Keratinocyte (primary cell): ENCODE results near the gene ACAA1. TPM values are rescaled to one million over a fixed set of nuclear protein-coding genes. Genes with fewer than 3 reads are reported as not detected.

ENCODE experiments used
- DNase-seq: peaks from one replicate; pipeline ENCODE4 v3.0.0-alpha.2; 2011; ENCODE audit warnings: low read depth, missing footprints, low spot score
- FAIRE-seq: peaks from 2 replicates; lab custom pipeline; 2011; peaks lifted over from hg19 to GRCh38; lab: Jason Lieb, UNC
- H2AFZ ChIP-seq: 2 replicates; pipeline ENCODE4 v1.6.0; 2012; ENCODE audit warnings: low read length, control low read depth, inconsistent platforms; ENCODE audit not compliant: control insufficient read depth
- H3K27ac ChIP-seq: 2 replicates; pipeline ENCODE4 v1.5.1; 2011; ENCODE audit warnings: low read length; ENCODE audit not compliant: control insufficient read depth, insufficient read depth
- H3K27me3 ChIP-seq: 3 replicates; pipeline ENCODE4 v1.6.0; 2011; ENCODE audit warnings: low read length; ENCODE audit not compliant: control insufficient read depth, insufficient read depth; ENCODE audit errors: extremely low read depth
- H3K36me3 ChIP-seq, 2 experiments: 2 replicates in 1 of 2; 3 replicates in 1 of 2; pipeline ENCODE4 v1.5.1; 2011; ENCODE audit warnings: low read length in 2 of 2, mild to moderate bottlenecking in 1 of 2; ENCODE audit not compliant: control insufficient read depth in 2 of 2, insufficient read depth in 2 of 2; ENCODE audit errors: extremely low read depth in 1 of 2
- H3K4me1 ChIP-seq: 3 replicates; pipeline ENCODE4 v1.5.1; 2011; ENCODE audit warnings: low read length; ENCODE audit not compliant: control insufficient read depth, insufficient read depth; ENCODE audit errors: extremely low read depth
- H3K4me2 ChIP-seq: 3 replicates; pipeline ENCODE4 v1.6.0; 2011; ENCODE audit warnings: low read depth, low read length; ENCODE audit not compliant: control insufficient read depth, insufficient read depth; ENCODE audit errors: extremely low read depth
- H3K4me3 ChIP-seq, 3 experiments: fragments of 200-600 bp in 1 of 3; sonication (generic) in 1 of 3; 2 replicates in 2 of 3; 3 replicates in 1 of 3; pipeline ENCODE4 v1.5.1; 2011 to 2016; ENCODE audit warnings: low read length in 3 of 3, mild to moderate bottlenecking in 3 of 3, control low read depth in 2 of 3, inconsistent platforms in 1 of 3, low read depth in 1 of 3, mixed read lengths in 1 of 3, mixed run types in 1 of 3, moderate library complexity in 1 of 3; ENCODE audit not compliant: control insufficient read depth in 2 of 3, insufficient read depth in 2 of 3; ENCODE audit errors: extremely low read depth in 1 of 3
- H3K79me2 ChIP-seq: 2 replicates; pipeline ENCODE4 v1.6.0; 2012; ENCODE audit warnings: low read length; ENCODE audit not compliant: control insufficient read depth, insufficient read depth
- H3K9ac ChIP-seq: 3 replicates; pipeline ENCODE4 v1.6.0; 2011; ENCODE audit warnings: low read length; ENCODE audit not compliant: control insufficient read depth, insufficient read depth; ENCODE audit errors: extremely low read depth
- H3K9me1 ChIP-seq: 3 replicates; pipeline ENCODE4 v1.6.0; 2011; ENCODE audit warnings: low read length; ENCODE audit not compliant: control insufficient read depth, insufficient read depth; ENCODE audit errors: extremely low read depth
- H3K9me3 ChIP-seq: 2 replicates; pipeline ENCODE4 v1.5.1; 2012; ENCODE audit warnings: low read depth, low read length; ENCODE audit not compliant: control insufficient read depth
- H4K20me1 ChIP-seq: 3 replicates; pipeline ENCODE4 v1.6.0; 2011; ENCODE audit warnings: low read length; ENCODE audit not compliant: control insufficient read depth, insufficient read depth; ENCODE audit errors: extremely low read depth
- EZH2 ChIP-seq: IDR thresholded peaks from one replicate; pipeline ENCODE4 v1.6.1; 2012; ENCODE audit warnings: inconsistent platforms, mild to moderate bottlenecking, low read length, moderate library complexity
- dilution Hi-C: fragments of 300-500 bp; cut with MboI; formaldehyde crosslinking; loops from one replicate; pipeline ENCODE4 v1.7.0; 2020; ENCODE audit warnings: low sequenced_read_pairs; ENCODE audit not compliant: extremely low pct_ligation_motif_present
- polyA plus RNA-seq, 5 experiments: library from polyadenylated mRNA; depleted of rRNA in 3 of 5; stranded (reverse) in 3 of 5; stranded (forward) in 1 of 5; unstranded in 1 of 5; fragments of >200 nt; gene quantifications; 1 replicate in 1 of 5; 2 replicates in 3 of 5; 3 replicates in 1 of 5; pipeline versions ENCODE4 v1.2.1 to v1.2.3, GENCODE V29; 2011 to 2012; ENCODE audit warnings: missing spikeins in 2 of 5, low read depth in 1 of 5, low replicate concordance in 1 of 5
- TF ChIP-seq, protein P1 (sequence below), 3 experiments: IDR thresholded peaks in 1 of 3; conservative IDR thresholded peaks in 1 of 3; optimal IDR thresholded peaks in 1 of 3; 2 replicates in 2 of 3; 3 replicates in 1 of 3; pipeline versions ENCODE3 to v1.5.1; 2011; ENCODE audit warnings: low read length in 3 of 3, mild to moderate bottlenecking in 3 of 3, moderate library complexity in 2 of 3, control low read depth in 1 of 3, inconsistent platforms in 1 of 3; ENCODE audit not compliant: insufficient read depth in 2 of 3; ENCODE audit errors: extremely low read depth in 1 of 3

ACAA1 gene
- polyA plus RNA-seq, 1 donor (not counting 4 experiments of a cell fraction or from before 2014, with no cell fraction given), result 85.3 TPM

DNA sequence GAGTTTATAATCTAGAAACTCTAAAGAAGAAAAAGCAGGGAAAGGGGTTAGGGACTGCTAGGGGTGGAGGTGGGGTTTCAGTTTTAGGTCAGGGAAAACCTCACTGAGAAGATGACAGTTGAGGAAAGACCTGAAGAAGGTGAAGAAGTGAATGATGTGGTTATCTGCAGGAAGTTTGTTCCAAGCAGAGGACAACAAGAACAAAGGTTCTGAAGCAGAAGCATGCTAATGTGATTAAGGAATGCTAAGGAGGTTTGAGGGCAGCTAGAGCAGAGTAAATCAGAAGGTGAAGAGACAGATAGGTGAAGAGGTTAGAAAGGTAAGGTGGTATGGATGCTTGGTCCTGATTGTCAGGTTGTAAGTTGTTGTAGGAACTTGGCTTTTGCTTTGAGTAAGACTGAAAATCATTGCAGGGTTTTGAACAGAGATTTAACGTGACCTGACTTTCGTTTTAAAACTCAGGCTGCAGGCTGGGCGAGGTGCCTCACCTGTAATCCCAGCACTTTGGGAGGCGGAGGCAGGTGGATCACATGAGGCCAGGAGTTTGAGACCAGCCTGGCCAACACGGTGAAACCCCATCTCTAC lies 37.0 kb upstream of the ACAA1 start:
- peaks cover 2 to 13% of the 10 kb centered on the region in 2 experiments for H3K36me3 ChIP-seq
- TF ChIP-seq, protein P1, sequence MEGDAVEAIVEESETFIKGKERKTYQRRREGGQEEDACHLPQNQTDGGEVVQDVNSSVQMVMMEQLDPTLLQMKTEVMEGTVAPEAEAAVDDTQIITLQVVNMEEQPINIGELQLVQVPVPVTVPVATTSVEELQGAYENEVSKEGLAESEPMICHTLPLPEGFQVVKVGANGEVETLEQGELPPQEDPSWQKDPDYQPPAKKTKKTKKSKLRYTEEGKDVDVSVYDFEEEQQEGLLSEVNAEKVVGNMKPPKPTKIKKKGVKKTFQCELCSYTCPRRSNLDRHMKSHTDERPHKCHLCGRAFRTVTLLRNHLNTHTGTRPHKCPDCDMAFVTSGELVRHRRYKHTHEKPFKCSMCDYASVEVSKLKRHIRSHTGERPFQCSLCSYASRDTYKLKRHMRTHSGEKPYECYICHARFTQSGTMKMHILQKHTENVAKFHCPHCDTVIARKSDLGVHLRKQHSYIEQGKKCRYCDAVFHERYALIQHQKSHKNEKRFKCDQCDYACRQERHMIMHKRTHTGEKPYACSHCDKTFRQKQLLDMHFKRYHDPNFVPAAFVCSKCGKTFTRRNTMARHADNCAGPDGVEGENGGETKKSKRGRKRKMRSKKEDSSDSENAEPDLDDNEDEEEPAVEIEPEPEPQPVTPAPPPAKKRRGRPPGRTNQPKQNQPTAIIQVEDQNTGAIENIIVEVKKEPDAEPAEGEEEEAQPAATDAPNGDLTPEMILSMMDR (optimal IDR thresholded peaks at IDR 0.05 in 1 of 3, IDR thresholded peaks at IDR 0.05 in 1 of 3, conservative IDR thresholded peaks at IDR 0.05 in 1 of 3; ENCODE audit: extremely low read depth in 1 of 3, insufficient read depth in 2 of 3, low read length in 3 of 3), result no peak
- TF ChIP-seq EZH2, result no peak
- FAIRE-seq (no peak), DNase-seq (no peak)
- H4K20me1 ChIP-seq, result peaks cover 5% of the 10 kb centered on the region
- no peaks in the 10 kb centered on the region for H3K27me3 ChIP-seq
- H3K9me1 ChIP-seq, result peaks cover 3% of the 10 kb centered on the region
- no peak overlapping the region for H3K9ac ChIP-seq
- dilution Hi-C loops, result no loop called here
- H2AFZ ChIP-seq, result no peak overlapping the region
- peak overlapping the region; percentile 0 for H3K4me2 ChIP-seq
- no peaks in the 10 kb centered on the region for H3K9me3 ChIP-seq
- no peak overlapping the region for H3K4me3 ChIP-seq
- H3K79me2 ChIP-seq, result peaks cover 98% of the 10 kb centered on the region
- H3K4me1 ChIP-seq, result peaks cover 45% of the 10 kb centered on the region
- H3K27ac ChIP-seq, result no peak overlapping the region

GRCh38 chr3:38171622-38172021 lies 34.7 kb upstream of the ACAA1 start:
- peaks cover 95% of the 10 kb centered on the region for H3K79me2 ChIP-seq
- peaks cover 4% of the 10 kb centered on the region for H4K20me1 ChIP-seq
- no peak for FAIRE-seq
- H2AFZ ChIP-seq, result no peak overlapping the region
- no peak overlapping the region for H3K9ac ChIP-seq
- H3K4me1 ChIP-seq, result peaks cover 59% of the 10 kb centered on the region
- H3K4me2 ChIP-seq, result no peak overlapping the region
- H3K27me3 ChIP-seq, result no peaks in the 10 kb centered on the region
- DNase-seq, result no peak
- TF ChIP-seq, protein P1 (optimal IDR thresholded peaks at IDR 0.05 in 1 of 3, IDR thresholded peaks at IDR 0.05 in 1 of 3, conservative IDR thresholded peaks at IDR 0.05 in 1 of 3; ENCODE audit: extremely low read depth in 1 of 3, insufficient read depth in 2 of 3, low read length in 3 of 3), result no peak
- TF ChIP-seq EZH2, result no peak
- H3K9me3 ChIP-seq, result no peaks in the 10 kb centered on the region
- H3K36me3 ChIP-seq, result peaks cover 0 to 4% of the 10 kb centered on the region in 2 experiments
- dilution Hi-C loops, result no loop called here
- H3K27ac ChIP-seq, result no peak overlapping the region
- peaks cover 3% of the 10 kb centered on the region for H3K9me1 ChIP-seq
- no peak overlapping the region for H3K4me3 ChIP-seq
